CD4-positive, alpha-beta T cell treated with Interleukin-4 for 4 hours (primary cell): ENCODE results near the gene C3orf85.

Source experiments
- DNase-seq: peaks from one replicate; pipeline ENCODE4 v3.0.0-alpha.2; 2020

Gene C3orf85

GRCh38 chr3:109154979-109155378 lies 18.5 kb downstream of the C3orf85 start:
- no peak for DNase-seq

- no peak for DNase-seq
Observed at GRCh38 chr3:109155828-109156227, 19.3 kb downstream of the C3orf85 start.

GRCh38 chr3:109161487-109162123 lies 25.1 kb downstream of the C3orf85 start:
- DNase-seq, result no peak

GRCh38 chr3:109165905-109166304 lies 29.4 kb downstream of the C3orf85 start:
- DNase-seq, result no peak

- DNase-seq, result no peak
Observed at GRCh38 chr3:109171479-109171878, 35.0 kb downstream of the C3orf85 start.

GRCh38 chr3:109175411-109175810 lies 38.9 kb downstream of the C3orf85 start:
- DNase-seq, result no peak

- no peak for DNase-seq
Observed at GRCh38 chr3:109176726-109177125, 40.2 kb downstream of the C3orf85 start.

- no peak for DNase-seq
Observed at GRCh38 chr3:109177908-109178307, 41.4 kb downstream of the C3orf85 start.

GRCh38 chr3:109178708-109179107 lies 42.2 kb downstream of the C3orf85 start:
- no peak for DNase-seq

GRCh38 chr3:109184726-109185125 lies 48.2 kb downstream of the C3orf85 start:
- DNase-seq, result no peak

- no peak for DNase-seq
Observed at GRCh38 chr3:109187390-109187789, 50.9 kb downstream of the C3orf85 start.

- no peak for DNase-seq
Observed at GRCh38 chr3:109188741-109189140, 52.2 kb downstream of the C3orf85 start.

GRCh38 chr3:109191421-109191820 lies 54.9 kb downstream of the C3orf85 start:
- DNase-seq, result no peak

- no peak for DNase-seq
Observed at GRCh38 chr3:109195815-109196214, 59.3 kb downstream of the C3orf85 start.
